Muscle of arm (tissue), 12 donors: ENCODE data around the gene FAM221B. TPM values are rescaled to one million over a fixed set of nuclear protein-coding genes. Genes with fewer than 3 reads are reported as not detected.

ENCODE experiments used
- DNase-seq: peaks from one replicate; pipeline ENCODE4 v3.0.0-alpha.2; 2013
- polyA plus RNA-seq, 12 donors: library from polyadenylated mRNA; unstranded; fragments of 120-200 nt; gene quantifications; one replicate each; pipeline ENCODE4 v1.2.1, GENCODE V29; 2013; ENCODE audit not compliant: insufficient read length in 12 of 12

FAM221B gene
- polyA plus RNA-seq, 12 donors = 0.07 to 0.62 (median 0.23) TPM; not detected in 2

DNA sequence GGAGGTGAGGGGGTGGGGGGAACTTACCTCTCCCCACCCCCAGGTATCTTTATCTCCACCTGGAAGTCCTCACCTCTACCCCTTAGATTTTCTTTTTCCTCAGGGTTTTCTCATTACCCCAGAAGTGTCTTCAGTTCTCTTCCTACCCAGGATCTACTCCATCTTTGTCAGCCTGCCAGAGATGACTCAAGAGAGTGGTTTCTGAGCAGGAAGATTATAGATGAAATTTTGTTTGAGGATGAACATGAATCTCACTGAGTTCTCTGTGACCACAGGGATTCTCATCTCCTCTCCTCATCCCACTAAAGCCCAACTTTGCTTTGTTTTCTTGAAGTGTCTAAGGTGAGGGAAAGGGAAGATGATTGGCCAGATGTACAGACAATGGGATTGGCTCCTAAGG is 8.5 kb downstream of the FAM221B start:
- DNase-seq = no peak

DNA sequence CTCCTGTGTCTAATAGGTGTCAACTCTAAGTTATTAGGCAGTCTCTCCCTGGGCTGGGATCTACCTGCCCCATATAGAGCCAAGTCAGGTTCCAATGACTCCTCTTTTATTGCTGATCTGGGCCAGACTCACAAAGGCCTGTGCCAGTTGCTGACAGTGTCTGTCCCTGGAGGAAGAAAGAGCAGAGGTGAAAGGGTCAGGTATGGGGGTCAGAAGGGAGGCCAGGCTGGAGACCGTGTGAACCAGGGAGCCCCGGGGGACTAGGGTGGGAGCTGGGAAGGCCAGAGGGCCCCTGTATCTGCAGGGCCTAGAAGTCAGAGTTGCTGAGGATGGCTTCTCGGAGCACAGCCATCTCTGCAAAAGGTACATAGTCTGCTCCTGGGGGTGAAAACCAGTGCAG is 10.2 kb downstream of the FAM221B start:
- DNase-seq = no peak

DNA sequence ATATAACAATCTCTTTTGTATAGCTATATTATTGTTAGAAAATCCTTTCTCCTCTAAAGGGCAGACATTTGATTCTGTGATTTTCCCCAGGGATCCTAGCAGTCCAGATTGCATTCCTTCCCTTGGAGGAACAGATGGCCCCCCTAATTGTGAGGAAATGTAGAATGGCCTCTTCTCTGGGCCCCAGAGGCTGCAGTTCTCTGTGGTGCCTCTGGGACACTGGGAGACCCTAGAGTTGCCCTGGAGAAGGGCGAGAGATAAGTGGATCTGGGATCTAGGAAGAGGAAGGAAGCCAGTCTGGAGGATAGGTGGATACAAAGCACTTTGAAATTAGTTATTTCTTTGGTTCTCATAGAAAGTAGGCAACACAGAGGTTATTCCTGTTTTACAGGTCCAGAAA is 11.8 kb downstream of the FAM221B start:
- no peak for DNase-seq

DNA sequence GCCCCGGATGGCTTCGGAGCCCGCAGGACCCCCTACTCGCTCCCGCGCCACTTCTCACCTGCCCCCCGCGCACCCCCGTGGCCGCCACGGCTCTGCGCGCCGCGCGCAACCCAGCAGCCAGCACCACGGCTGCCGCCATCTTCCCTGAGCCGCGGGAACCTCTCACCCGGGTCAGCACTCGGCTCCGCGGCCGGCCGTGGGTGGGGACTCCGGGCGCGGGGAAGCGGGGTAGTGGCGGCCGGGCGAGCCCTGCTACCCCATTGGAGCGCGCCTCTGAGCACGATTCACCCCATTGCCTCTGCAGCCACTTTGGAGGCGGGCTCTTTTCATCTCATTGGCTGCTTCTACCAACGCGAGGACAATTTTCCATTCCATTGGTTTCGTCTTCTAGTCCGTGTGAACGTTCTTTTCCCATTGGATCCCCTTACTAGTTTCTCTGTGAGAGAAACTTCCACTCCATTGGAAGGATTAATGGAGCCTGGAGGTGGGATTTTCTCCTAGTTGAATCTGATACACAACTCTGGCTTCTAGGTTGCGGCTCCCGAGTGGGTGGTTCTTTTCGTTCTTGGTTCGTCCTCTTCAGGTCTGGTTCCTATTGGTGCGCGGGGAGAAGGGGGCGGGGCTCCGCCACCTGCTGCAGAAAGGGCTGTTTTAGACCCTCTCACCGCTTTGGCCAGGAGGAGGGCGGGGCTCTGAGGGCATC is 13.5 kb downstream of the FAM221B start, which contains the start of gene HINT2:
Gene HINT2, minus strand, starts transcription at position 202 of the 703 bp plus-strand sequence. Its CDS starts 63 bp downstream, at position 139.
- peak; percentile 97 for DNase-seq

DNA sequence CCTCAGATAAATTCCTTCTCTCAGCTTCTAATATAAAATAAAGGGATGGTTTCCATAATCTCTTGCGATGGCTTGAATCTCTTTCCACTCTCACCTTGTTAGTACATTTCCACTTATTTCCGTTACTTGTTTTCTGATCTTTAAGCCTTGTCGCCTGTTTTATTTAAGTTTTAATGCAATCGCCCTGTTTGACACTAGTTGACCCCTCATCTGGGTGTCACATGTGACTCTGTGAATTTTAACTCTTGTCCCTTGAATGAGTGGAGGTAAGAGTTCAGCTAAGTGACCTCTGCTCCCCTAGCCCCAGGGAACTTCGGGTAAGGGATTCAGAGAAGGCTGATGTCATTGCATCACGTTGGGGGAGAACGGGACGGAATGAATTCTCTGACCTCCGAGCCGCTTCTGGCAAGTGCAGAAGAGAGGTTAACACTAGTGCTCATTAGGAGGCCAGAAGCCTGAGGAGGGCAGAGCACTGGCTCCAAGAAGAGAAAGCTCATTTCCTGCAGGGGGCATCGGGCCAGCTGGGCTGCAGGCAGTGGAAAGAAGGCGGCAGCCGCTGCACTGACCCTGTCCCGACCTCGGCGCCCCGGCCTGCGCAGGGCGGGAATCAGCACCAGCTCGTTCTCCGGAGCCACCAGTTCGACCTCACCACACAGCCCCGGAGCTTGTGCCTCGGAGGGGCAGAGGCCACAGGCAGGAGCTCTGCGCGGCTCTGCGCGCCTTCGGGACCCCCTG is 14.3 kb downstream of the FAM221B start:
- peak; percentile 61 for DNase-seq

DNA sequence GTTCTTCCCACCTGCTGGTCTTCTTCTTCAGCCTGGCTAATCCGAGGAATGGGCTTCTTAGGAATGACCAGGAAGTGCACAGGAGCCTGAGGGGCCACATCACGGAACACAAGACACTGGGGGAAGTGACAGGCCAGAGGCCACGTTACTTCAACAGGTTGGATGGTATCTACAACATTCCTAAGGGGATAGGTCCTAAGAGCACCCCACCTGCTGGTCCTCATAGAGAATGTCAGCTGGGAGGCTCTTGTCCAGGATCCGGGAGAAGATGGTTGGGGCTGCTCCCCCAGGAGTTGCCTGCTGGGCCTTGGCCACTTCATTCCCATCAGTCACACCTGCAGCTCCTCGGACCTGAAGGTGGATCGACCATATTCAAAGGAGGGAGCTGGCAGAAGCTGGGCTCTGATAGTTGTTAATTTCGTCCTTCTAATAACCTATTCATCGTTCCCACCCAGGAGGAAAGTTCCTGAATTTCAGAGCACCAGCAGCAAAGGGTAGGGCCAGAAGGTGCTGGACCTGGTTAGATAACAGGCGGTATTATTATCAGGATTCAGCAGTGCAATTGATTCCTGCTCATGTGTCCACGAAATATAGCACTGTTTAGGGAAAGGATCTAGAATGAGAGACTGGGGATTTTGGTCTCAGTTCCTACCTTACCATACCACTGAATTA is 15.0 kb downstream of the FAM221B start:
- DNase-seq = no peak

DNA sequence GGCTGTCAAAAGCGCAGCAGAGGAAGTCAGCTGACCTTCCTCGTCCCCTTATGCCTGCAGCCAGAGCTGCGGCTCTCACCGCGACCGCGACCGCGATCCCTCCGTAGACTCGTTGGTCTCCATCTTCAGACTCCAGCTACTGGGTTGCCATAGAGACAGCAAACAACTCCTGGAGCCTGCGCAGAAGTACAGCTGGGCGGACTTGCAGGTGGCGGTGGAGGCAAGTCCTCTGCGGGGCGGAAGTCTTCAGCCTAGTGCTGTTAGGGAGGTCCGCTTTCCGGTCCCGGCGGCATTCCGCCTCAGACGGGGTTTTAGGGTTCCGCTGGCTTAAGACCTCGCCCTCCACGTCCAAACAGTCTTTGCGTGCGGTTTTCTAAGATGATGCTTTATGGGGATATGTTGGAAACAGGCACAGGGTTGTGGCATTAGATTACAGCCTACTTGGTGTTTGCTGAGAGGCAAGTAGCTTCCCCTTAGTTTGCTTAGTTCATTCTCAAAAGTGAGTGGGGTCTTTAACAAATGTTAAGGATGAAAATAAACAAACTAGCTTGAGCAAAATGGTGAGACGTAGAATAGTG is 16.4 kb downstream of the FAM221B start, which contains the start of gene SPAG8:
Gene SPAG8, minus strand, starts transcription at position 238 of the 578 bp plus-strand sequence. Its CDS starts 115 bp downstream, at position 123.
- DNase-seq = peak; percentile 94

DNA sequence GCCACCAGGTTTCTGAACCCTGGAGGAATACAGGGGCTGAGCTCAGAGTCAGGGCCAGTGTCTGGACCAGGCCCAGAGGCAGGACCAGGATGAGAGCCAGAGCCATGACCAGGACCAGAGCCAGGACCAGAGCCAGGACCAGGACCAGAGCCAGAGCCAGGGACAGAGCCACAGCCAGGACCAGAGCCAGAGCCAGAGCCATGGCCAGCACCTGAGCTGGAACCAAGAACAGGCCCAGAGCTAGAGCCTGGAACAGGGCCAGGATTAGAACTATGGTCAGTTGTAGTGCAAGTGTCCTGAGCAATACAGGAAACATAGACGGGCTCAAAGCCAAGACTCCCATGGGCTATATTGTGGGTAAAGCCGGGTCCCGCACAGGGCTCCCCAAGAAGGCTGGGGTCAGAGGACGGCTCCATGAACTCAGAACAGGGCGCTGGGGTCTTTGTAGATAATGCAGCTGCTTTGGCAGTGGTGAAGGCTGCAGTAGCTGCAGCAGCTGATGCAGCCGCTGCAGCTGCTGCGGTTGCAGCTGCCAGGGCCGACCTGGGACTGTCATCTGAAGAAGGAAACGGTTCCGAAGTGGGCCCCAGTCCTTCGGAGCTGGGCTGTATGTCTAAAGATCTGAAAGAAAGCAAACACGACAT is 17.0 kb downstream of the FAM221B start:
- DNase-seq = peak; percentile 38

DNA sequence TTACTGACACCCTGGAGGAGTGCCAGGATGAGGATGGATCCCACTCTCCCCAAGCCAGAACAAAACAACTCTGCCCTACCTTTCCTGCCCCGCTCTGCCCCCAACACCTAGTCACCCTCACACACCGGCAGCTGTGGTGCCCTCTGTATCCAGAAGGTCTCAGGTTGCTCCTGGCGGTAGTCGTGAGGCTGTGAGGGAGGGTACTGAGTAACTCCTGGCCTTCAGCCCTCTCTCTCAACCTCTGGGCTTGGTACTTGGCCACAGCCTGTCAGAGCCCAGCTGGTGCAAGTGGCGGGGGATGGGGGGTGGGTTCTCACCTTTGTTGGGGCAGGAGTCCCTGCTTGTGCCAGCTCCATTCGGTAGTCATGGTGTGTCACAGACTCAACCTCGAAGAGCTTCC is 18.4 kb downstream of the FAM221B start:
- DNase-seq = no peak

DNA sequence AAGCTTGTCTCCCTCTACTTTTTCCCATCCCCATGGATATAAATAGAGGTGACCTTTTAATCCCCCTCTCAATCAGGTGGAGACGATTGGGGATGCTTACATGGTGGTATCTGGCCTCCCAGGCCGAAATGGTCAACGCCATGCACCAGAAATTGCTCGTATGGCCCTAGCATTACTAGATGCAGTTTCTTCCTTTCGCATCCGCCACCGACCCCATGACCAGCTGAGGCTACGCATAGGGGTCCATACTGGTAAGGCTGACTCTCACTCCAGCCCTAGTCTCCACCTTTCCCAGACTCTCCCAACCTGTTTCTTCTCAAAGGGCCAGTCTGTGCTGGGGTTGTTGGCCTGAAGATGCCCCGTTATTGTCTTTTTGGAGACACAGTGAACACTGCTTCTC is 20.1 kb downstream of the FAM221B start:
- DNase-seq = no peak

DNA sequence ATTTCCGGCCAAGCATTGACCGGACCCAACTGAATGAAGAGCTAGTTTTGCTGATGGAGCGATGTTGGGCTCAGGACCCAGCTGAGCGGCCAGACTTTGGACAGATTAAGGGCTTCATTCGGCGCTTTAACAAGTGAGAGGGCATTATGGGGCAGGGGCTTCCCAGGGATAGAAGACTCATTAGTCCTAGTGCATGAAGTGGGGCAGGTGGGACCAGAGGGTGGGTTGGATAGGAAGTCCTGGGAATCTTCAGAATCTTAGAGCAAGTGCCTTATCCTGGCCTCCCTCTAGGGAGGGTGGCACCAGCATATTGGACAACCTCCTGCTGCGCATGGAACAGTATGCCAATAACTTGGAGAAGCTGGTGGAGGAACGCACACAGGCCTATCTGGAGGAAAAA is 22.4 kb downstream of the FAM221B start:
- DNase-seq = no peak

DNA sequence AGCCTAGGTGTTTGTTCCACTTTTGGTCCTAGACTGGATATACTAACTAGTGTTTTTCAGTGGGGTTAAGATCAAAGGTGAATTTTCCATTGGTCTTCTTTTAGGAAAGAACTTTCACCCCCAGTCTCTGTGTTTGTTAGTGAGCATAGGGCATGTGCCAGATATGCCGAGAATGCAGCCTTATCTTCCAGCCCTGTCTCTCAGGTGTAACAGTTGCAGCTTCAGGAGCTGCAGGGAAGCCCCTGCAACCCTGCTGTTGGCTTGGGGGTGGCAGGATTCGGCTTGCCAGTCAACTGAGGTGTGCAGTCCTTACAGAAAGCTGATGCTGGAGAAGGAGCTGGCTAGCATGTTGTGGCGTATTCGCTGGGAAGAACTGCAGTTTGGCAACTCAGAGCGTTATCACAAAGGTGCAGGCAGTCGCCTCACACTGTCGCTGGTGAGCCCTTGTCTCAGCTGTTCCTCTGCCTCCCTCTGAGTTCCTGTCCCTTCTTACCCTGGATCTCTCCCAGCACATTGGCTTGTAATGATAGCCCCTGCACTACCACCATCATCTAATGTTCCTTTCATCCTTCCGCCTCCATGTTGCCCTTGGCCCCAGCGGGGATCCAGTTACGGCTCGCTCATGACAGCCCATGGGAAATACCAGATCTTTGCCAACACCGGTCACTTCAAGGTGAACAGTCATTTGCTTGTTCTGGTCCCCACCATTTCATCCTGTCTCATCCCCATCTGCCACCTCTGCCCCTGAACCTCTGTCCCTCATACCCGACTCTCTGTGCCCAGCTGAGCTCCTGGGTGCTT is 27.0 kb downstream of the FAM221B start:
- DNase-seq = no peak

DNA sequence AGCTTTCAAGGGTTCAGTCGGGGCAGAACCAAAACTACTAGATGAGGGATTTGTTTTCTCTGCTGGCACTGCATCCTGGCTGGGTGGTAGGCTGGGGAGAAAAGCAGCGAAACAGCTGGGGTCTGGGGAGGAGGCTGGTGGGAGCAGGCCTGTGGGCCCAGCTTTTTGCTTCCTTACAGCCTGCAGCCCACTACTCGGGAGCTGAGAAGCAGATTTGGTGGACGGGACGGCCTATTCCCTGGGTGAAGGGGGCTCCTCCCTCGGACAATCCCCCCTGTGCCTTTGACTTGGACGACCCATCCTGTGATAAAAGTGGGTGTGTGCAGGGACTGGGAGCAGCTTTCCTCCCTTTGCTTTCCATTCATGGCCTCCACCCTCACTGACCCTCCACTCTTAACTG is 28.0 kb downstream of the FAM221B start:
- DNase-seq = no peak

DNA sequence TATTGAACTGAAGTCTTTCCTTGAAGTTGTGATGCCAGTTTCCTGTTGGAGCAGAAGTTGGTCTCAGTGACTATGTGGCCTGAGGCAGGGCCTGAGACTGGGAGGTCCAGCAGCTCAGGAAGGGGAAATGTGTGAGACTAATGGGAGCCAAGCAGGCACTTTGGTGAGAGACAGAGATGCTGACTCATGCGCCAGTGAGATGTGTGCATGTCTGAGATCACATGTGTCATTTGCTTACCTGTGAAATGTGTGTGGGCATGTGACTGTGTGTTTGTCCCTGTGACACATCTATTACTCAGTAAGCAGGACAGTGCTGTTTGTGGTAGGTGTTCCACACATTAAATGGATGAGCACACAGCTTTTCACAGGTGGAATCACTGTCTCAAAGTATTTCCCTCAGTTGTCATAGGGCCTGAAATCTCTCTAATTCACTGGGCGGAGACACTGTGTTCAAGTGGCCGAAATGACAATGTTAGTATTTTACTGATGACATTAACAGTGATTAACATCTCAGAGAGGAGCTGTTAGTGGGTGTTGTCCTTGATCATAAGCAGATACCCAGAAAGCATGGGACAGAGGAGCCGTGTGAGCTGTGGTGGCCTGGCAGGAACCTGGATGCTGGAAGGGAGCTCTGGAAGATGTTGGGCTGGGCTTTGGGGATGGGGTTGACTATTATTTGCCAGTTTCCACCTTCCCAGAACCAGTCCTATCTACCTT is 29.7 kb downstream of the FAM221B start:
- DNase-seq = no peak

DNA sequence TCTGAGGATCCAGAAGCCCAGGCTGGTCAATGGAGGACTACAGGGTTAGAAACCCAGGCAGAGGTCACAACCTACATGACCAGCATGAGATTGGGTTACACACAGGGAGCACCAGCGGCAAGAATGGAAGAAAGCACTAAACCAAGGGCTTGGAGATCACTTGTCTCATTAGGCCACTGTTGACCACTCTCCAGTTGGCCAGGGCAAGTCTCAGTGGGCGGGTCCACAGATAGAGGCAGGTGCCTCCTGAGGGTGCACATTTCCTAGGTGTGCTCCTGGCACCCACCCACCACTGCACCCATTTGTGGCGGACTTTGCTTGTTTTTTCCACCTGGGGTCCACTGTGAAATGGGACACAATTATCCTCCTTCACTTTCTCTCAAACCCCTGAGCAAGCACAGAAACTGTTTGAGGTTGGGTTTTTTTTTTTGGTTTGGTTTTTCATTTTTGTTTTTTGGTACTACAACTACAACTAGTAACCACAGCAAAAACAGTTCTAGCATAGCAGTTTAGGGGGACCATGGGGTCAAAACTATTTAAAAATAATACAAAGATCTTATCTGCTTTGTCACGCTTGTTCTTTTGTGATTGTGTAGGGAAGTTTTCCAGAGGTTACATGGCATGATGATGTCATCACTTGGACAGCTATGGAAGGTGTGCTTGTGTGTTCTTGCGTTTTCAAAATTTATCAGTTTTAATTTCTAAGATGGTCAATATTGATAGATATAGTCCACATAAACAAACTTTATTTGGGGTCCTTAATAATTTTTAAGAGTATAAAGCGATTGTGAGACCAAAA is 31.0 kb downstream of the FAM221B start:
- no peak for DNase-seq

DNA sequence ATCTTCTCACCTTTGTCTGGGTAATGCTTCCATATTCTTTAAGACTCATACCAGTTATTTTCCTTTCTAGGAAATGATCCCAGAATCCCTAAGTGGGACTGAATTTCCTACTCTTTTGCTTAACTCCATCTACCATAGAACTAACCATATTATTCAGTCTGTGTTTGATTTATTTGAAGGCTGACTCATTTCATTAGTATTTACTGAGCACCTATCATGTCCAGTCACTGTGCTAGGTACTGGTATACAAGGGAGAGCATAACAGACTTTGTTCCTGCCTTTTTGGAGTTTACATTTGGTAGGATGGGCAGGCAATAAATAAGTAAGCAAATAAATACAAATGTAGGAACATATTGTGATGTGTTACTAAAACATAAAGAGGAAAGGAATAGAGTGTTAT is 32.8 kb downstream of the FAM221B start:
- DNase-seq = no peak

DNA sequence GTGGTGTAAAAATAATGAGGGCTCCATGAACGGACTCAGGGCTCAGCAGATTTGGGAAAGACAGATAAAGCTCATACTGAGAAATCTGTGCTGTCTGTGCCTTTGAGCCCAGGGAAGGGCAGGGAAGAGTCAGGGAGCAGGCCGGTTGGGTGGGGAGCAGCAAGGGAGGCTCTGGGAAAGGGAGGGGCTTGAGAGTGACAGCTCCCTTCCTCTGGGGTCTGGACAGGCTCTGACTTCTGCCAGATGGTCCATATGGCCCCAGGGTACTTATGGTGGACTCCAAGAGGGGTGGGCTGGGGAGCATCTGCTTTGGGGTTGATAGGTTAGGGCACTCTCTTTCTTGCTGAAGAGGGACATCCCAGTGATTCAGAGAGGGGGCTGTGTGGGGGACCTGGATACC is 35.1 kb downstream of the FAM221B start:
- DNase-seq = no peak

DNA sequence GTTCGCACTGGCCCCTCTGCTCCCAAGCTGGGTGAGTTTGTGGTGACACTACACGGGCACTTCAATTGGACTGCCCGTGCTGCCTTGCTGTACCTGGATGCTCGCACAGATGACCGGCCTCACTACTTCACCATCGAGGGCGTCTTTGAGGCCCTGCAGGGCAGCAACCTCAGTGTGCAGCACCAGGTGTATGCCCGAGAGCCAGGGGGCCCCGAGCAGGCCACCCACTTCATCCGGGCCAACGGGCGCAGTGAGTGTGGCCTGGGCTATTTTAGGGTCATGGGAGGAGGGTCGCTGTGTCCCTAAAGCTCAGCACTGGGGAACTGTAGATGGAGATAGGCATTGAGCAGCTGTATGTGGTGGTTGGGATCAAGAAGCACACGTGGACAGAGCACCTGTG is 35.7 kb downstream of the FAM221B start:
- no peak for DNase-seq
